ENCODE measurements around the gene THOC6. TPM values are rescaled to one million over a fixed set of nuclear protein-coding genes. Genes with fewer than 3 reads are reported as not detected.
"Not testable (repeated sequence)": the region's sequence is repeated elsewhere in the genome, so short reads cannot be mapped to it uniquely, and the experiment has no call there.

The THOC6 gene
- total RNA-seq, 2 experiments from 2014 or later: 42.4 TPM

DNA sequence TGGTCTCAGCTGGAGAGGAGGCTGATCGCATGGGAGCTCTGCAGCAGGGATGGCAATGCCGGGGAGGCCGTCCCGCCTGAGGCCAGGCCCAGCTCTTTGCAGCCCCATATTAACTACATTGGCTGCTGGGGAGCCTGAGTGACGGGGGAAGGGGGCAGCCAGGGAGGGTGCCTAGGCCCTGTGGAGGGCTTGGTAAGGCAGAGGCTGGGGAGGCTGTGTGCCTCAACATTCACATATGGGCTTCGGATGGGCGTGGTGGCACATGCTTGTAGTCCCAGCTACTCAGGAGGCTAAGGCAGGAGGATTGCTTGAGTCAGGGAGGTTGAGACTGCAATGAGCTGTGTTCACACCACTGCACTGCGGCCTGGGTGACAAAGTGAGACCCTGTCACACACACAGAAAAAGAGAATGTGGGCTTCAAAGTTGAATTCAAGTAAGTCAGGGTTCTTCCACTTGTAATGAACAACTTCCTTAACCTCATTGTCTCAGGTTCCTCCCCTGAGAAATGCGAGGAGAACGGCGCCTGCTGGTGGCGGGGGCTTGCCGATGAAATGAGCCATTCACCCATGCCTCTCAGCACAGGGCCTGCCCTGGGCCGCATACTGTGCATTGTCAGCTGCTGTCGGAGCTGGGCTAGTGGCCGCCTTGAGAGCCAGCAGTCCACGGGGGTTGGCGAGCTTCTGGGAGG, 48.9 kb downstream of the THOC6 start:
- peak overlapping the region; percentile 100 for H3K27ac Mint-ChIP-seq
- peak overlapping the region; percentile 77 for H3K4me3 Mint-ChIP-seq
- H3K9me3 Mint-ChIP-seq, H3K27me3 Mint-ChIP-seq: not testable (repeated sequence)
- ChIA-PET CTCF (interaction anchor here (1.0 to 6.2 kb wide), 2 partner anchors 10 to 57 kb away, joined by 3 to 62 read pairs; no protein-coding TSS in a partner anchor), POLR2A (interaction anchor here (1.5 to 6.7 kb wide), 2 partner anchors 7 to 56 kb away, joined by 5 to 187 read pairs; partner anchors contain the start of gene IL32)
- H3K36me3 Mint-ChIP-seq (ENCODE audit: low read depth): peaks cover 42% of the 10 kb centered on the region
- peaks cover 87% of the 10 kb centered on the region for H3K4me1 Mint-ChIP-seq
- DNase-seq: peak; percentile 76

DNA sequence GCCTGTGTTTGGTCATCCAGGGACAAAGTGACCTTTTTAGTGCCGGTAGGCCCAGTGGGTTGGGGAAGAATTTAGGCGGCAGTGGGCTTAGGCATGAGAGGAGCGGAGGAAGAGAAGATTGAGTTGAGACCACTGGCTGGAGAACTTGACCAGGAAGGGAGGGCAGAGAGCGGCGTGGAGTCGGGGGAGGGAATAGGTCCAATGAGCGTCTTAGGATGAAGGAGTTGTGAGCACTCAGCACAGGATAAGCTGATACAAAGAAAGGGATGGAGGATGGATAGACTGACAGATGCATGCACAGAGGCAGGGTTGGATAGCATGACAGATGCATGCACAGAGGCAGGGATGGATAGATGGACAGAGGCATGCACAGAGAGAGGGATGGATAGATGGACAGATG, 49.6 kb downstream of the THOC6 start:
- POLR2A ChIA-PET: interaction anchor here (1.5 to 6.7 kb wide), 4 partner anchors 8 to 56 kb away, joined by 5 to 187 read pairs (median 66); partner anchors contain the start of genes IL32 and MMP25

DNA sequence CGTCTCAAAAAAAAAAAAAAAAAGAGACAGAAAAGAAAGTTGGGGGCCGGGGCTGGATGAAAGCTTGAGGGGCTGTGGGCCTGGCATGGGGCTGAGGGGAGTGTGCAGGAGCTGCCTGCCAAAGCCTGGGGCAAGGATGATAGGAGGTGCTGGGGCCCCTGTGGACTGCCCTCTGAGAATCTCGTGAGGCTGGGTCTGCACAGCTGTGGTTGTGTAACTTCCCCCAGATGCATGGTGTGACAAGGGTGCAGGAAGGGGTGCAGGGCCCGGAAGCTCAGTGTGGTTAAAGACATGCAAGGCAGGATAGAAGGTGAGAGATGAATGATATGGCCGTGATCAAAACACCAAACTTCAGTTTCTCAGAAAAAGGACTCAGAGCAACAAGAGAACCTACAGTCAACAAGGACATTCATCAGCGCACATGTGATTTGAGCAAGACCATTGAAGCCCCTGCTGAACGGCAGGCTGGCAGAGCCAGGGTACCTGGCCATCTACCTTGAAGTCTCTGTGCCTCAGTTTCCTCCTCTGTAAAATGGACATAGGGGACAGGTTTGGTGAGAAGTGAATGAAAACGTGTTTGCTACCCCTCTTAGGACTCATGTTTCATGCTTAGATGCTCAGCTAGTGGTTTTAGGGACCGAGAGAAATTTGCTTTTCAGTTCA, 51.2 kb downstream of the THOC6 start:
- peaks cover 88% of the 10 kb centered on the region for H3K4me1 Mint-ChIP-seq
- CTCF ChIA-PET: interaction anchor here (0.6 to 6.2 kb wide), 18 partner anchors 9 to 109 kb away, joined by 3 to 62 read pairs (median 4); partner anchors contain the start of genes IL32, ZNF213 and ZSCAN10
- peak; percentile 94 for DNase-seq
- H3K27ac Mint-ChIP-seq: peak overlapping the region; percentile 100
- POLR2A ChIA-PET: interaction anchor here (0.6 to 6.7 kb wide), 24 partner anchors 10 to 324 kb away, joined by 3 to 187 read pairs (median 6); partner anchors contain the start of genes IL32, MMP25, ZNF213 and ZNF263
- H3K36me3 Mint-ChIP-seq (ENCODE audit: low read depth): peaks cover 39% of the 10 kb centered on the region
- H3K4me3 Mint-ChIP-seq: peak overlapping the region; percentile 77
- peaks cover 9% of the 10 kb centered on the region for H3K9me3 Mint-ChIP-seq
- no peaks in the 10 kb centered on the region for H3K27me3 Mint-ChIP-seq

More for the DNA sequence above, 49.6 kb downstream of the THOC6 start:
- H3K27me3 Mint-ChIP-seq: no peaks in the 10 kb centered on the region
- CTCF ChIA-PET: interaction anchor here (1.0 to 6.2 kb wide), 2 partner anchors 9 to 56 kb away, joined by 3 to 62 read pairs; no protein-coding TSS in a partner anchor
- H3K4me3 Mint-ChIP-seq: peak overlapping the region; percentile 77
- peak overlapping the region; percentile 100 for H3K27ac Mint-ChIP-seq
- H3K9me3 Mint-ChIP-seq: peaks cover 2% of the 10 kb centered on the region
- peaks cover 41% of the 10 kb centered on the region for H3K36me3 Mint-ChIP-seq (ENCODE audit: low read depth)
- peaks cover 90% of the 10 kb centered on the region for H3K4me1 Mint-ChIP-seq
- no peak for DNase-seq

DNA sequence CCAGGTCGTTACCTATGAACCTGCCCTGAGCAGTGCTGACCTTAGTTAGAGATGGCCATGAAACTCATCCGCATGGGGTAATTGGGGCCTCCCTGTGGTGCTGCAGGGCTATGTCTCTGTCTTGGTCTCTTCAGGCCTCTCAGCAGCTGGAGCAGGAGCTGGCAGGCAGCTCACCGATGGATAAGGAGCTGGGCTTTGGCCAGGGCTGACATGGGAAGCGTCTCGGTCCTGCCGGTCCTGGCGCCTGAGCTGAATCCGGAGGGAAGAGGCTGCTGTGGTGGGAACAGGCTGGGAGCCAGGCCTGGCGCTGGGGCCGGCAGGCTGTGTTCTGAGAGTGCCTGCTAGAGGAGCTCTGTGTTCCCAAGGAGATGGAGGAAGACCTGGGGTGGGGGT, 51.7 kb downstream of the THOC6 start:
- ChIA-PET POLR2A (interaction anchor here (0.7 to 6.7 kb wide), 24 partner anchors 10 to 208 kb away, joined by 3 to 187 read pairs (median 6); partner anchors contain the start of genes IL32, MMP25, ZNF213 and ZNF263), CTCF (interaction anchor here (0.6 to 6.2 kb wide), 11 partner anchors 10 to 84 kb away, joined by 3 to 62 read pairs (median 7); partner anchors contain the start of gene IL32)
- Mint-ChIP-seq H3K4me3 (peak overlapping the region; percentile 77), H3K27ac (peak overlapping the region; percentile 100), H3K27me3 (no peaks in the 10 kb centered on the region), H3K4me1 (peaks cover 84% of the 10 kb centered on the region), H3K9me3 (peaks cover 10% of the 10 kb centered on the region), H3K36me3 (ENCODE audit: low read depth) (peaks cover 35% of the 10 kb centered on the region)
- peak; percentile 47 for DNase-seq

DNA sequence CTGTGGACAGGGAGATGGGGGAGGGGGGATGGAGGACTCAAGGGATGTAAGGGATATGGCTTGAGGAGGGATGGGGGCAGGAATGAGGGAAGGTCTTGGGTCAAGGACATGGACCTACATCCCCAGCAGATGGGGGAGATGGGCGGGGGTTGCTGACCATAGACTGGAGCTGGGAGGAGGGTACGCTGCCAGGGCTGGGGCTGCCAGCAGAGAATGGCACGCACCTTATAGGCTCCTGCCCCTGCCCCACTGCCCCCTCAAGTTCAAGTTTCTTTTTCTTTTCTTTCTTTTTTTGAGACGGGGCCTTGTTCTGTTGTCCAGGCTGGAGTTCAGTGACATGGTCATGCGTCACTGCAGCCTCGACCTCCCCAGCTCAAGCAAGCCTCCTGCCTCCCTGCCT, 52.1 kb downstream of the THOC6 start:
- Mint-ChIP-seq H3K36me3 (ENCODE audit: low read depth) (peaks cover 38% of the 10 kb centered on the region), H3K4me1 (peaks cover 83% of the 10 kb centered on the region), H3K27ac (peak overlapping the region; percentile 100), H3K9me3 (peaks cover 13% of the 10 kb centered on the region), H3K4me3 (peak overlapping the region; percentile 77)
- not testable (repeated sequence) for H3K27me3 Mint-ChIP-seq, DNase-seq
- POLR2A ChIA-PET: interaction anchor here (0.7 to 6.7 kb wide), 18 partner anchors 9 to 208 kb away, joined by 3 to 187 read pairs (median 12); partner anchors contain the start of genes IL32, MMP25, ZNF213 and ZNF263
- CTCF ChIA-PET: interaction anchor here (0.6 to 6.2 kb wide), 8 partner anchors 10 to 105 kb away, joined by 3 to 62 read pairs (median 12); no protein-coding TSS in a partner anchor

DNA sequence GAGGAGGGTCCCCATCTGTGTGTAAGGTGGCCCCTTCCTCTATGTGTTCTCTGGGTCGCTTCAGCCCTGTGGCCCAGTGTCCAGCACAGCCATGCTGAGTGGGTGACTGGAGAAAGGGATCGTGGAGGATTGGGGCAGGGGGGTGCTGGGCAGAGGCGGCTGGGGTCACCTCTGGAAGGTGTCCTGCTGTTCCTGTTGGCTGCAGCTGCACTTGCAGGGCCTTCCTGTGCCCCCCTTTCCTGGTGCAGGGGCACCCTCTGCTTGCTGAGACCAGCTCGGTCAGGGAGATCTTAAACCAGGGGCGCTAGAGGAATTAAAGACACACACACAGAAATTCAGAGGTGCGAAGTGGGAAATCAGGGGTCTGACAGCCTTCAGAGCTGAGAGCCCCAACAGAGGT, 52.7 kb downstream of the THOC6 start:
- no peak for DNase-seq
- Mint-ChIP-seq H3K9me3 (peaks cover 16% of the 10 kb centered on the region), H3K36me3 (ENCODE audit: low read depth) (peaks cover 40% of the 10 kb centered on the region), H3K4me3 (peak overlapping the region; percentile 77), H3K27ac (peak overlapping the region; percentile 100), H3K27me3 (no peaks in the 10 kb centered on the region), H3K4me1 (peaks cover 81% of the 10 kb centered on the region)
- POLR2A ChIA-PET: interaction anchor here (1.0 to 6.7 kb wide), 16 partner anchors 9 to 433 kb away, joined by 3 to 187 read pairs (median 18); partner anchors contain the start of genes IL32, MMP25, TNFRSF12A and ZNF213
- CTCF ChIA-PET: interaction anchor here (0.7 to 6.2 kb wide), 10 partner anchors 9 to 56 kb away, joined by 3 to 62 read pairs (median 8); partner anchors contain the start of gene TNFRSF12A

Other genes with a start within 250 kb of the THOC6 start
- gene ELOB, start 246.8 kb upstream of the THOC6 start, total RNA-seq: 100 to 1,000 TPM; 141 to 150 TPM
- not detected for gene PRSS33, start 236.5 kb upstream of the THOC6 start, total RNA-seq
- gene PRSS41, start 225.6 kb upstream of the THOC6 start, total RNA-seq: not detected
- 1 to 10 TPM; 3.0 to 4.0 TPM for gene PRSS21, start 206.8 kb upstream of the THOC6 start, total RNA-seq
- 1 to 10 TPM; 8.8 to 9.8 TPM for gene ZG16B, start 193.7 kb upstream of the THOC6 start, total RNA-seq
- gene PRSS22, start 165.9 kb upstream of the THOC6 start, total RNA-seq: not detected
- 10 to 100 TPM; 19.4 to 20.5 TPM for gene FLYWCH2, start 140.8 kb upstream of the THOC6 start, total RNA-seq
- 10 to 100 TPM; 75.2 to 80.8 TPM for gene FLYWCH1, start 112.1 kb upstream of the THOC6 start, total RNA-seq
- not detected for gene KREMEN2, start 59.8 kb upstream of the THOC6 start, total RNA-seq
- gene PAQR4, start 54.7 kb upstream of the THOC6 start, total RNA-seq: 10 to 100 TPM; 50.0 to 52.3 TPM
- 100 to 1,000 TPM; 118 to 124 TPM for gene PKMYT1, start 43.6 kb upstream of the THOC6 start, total RNA-seq
- gene CLDN9, start 11.1 kb upstream of the THOC6 start, total RNA-seq: under 1 TPM; 0.23 to 0.28 TPM
- not detected for gene CLDN6, start 5.9 kb upstream of the THOC6 start, total RNA-seq
- 1 to 10 TPM; 6.1 to 7.5 TPM for gene TNFRSF12A, start 3.7 kb upstream of the THOC6 start, total RNA-seq
- gene HCFC1R1, start 93 bp upstream of the THOC6 start, total RNA-seq: 10 to 100 TPM; 37.0 to 43.3 TPM
- gene BICDL2, start 12.9 kb downstream of the THOC6 start, total RNA-seq: 1 to 10 TPM; 1.4 to 1.9 TPM
- 100 to 1,000 TPM; 112 to 117 TPM for gene MMP25, start 22.5 kb downstream of the THOC6 start, total RNA-seq
- 1,000 to 10,000 TPM; 4,131 to 4,213 TPM for gene IL32, start 41.6 kb downstream of the THOC6 start, total RNA-seq
- under 1 TPM in 1 of 2 experiments, not detected in 1; 0.15 TPM for gene ZSCAN10, start 75.3 kb downstream of the THOC6 start, total RNA-seq
- not detected for gene ZNF205, start 88.6 kb downstream of the THOC6 start, total RNA-seq
- 10 to 100 TPM; 10.5 to 11.6 TPM for gene ZNF213, start 111.0 kb downstream of the THOC6 start, total RNA-seq
- not detected for gene OR1F1, start 164.2 kb downstream of the THOC6 start, total RNA-seq
- 10 to 100 TPM; 13.1 to 14.9 TPM for gene ZNF200, start 211.1 kb downstream of the THOC6 start, total RNA-seq
- gene MEFV, start 232.6 kb downstream of the THOC6 start, total RNA-seq: under 1 TPM; 0.15 to 0.23 TPM

All from activated CD4-positive, alpha-beta memory T cell treated with anti-CD3 and anti-CD28 coated beads, Interleukin-2, amount 10 ng/mL, durations not matched to agents 7 days and 5 days (primary cell).